ENCODE data around the gene SLC13A5.
"Not testable (repeated sequence)": the region's sequence is repeated elsewhere in the genome, so short reads cannot be mapped to it uniquely, and the experiment has no call there.

SLC13A5 gene

GRCh38 chr17:6658411-6658810 lies 54.8 kb downstream of the SLC13A5 start:
- DNase-seq = not testable (repeated sequence)

GRCh38 chr17:6657633-6658287 lies 55.4 kb downstream of the SLC13A5 start:
- no peak for DNase-seq

- not testable (repeated sequence) for DNase-seq
Observed at GRCh38 chr17:6656797-6657632, 56.2 kb downstream of the SLC13A5 start.

GRCh38 chr17:6655732-6656361 lies 57.3 kb downstream of the SLC13A5 start:
- not testable (repeated sequence) for DNase-seq

GRCh38 chr17:6654841-6655731 lies 58.1 kb downstream of the SLC13A5 start:
- DNase-seq = peak; percentile 27 to 60

GRCh38 chr17:6651919-6652452 lies 61.2 kb downstream of the SLC13A5 start:
- DNase-seq = peak in 1 of 2 experiments; percentile 35

GRCh38 chr17:6651354-6651918 lies 61.7 kb downstream of the SLC13A5 start, which contains the start of the genes C17orf100 and MED31:
Gene C17orf100, plus strand, starts transcription at chr17:6651762. Its CDS starts 152 bp downstream, at chr17:6651914.
Gene MED31, minus strand, starts transcription at chr17:6651605. Its CDS starts 77 bp downstream, at chr17:6651528.
- peak; percentile 82 to 87 for DNase-seq

GRCh38 chr17:6648181-6648580 lies 65.0 kb downstream of the SLC13A5 start:
- peak in 1 of 2 experiments; percentile 20 for DNase-seq

- no peak for DNase-seq
Observed at GRCh38 chr17:6643451-6644125, 69.6 kb downstream of the SLC13A5 start.

GRCh38 chr17:6642592-6642991 lies 70.6 kb downstream of the SLC13A5 start:
- no peak for DNase-seq

GRCh38 chr17:6641247-6641863 lies 71.8 kb downstream of the SLC13A5 start:
- no peak for DNase-seq

- DNase-seq = peak; percentile 80 to 82
Observed at GRCh38 chr17:6640536-6641246, 72.5 kb downstream of the SLC13A5 start, which contains the start of the genes KIAA0753 and TXNDC17. Gene KIAA0753, minus strand, starts transcription at chr17:6640711. Its CDS starts 5,608 bp downstream, at chr17:6635103. Gene TXNDC17, plus strand, starts transcription at chr17:6641060. Its CDS starts 23 bp downstream, at chr17:6641083.

- DNase-seq = no peak
Observed at GRCh38 chr17:6639586-6640535, 73.3 kb downstream of the SLC13A5 start.

GRCh38 chr17:6639014-6639585 lies 74.1 kb downstream of the SLC13A5 start:
- DNase-seq = no peak

GRCh38 chr17:6638046-6638908 lies 74.9 kb downstream of the SLC13A5 start:
- no peak for DNase-seq

GRCh38 chr17:6637458-6637840 lies 75.7 kb downstream of the SLC13A5 start:
- no peak for DNase-seq
